ENCODE data around the gene RNF41. TPM values are rescaled to one million over a fixed set of nuclear protein-coding genes. Genes with fewer than 3 reads are reported as not detected.

The RNF41 gene
- polyA plus RNA-seq, 1 of the 3 experiments (the other 2 are of a cell fraction): 127 TPM

- peak; percentile 77 for TF ChIP-seq REST (IDR thresholded peaks at IDR 0.05; ENCODE audit: low read depth, low read length)
- TF ChIP-seq POLR2AphosphoS5 (IDR thresholded peaks at IDR 0.05; ENCODE audit: low read depth, low read length): peak; percentile 99
- TF ChIP-seq FOSL2 (IDR thresholded peaks at IDR 0.05; ENCODE audit: borderline replicate concordance, low read depth): peak; percentile 53; the same call in 1 of the 2 replicates
- peak; percentile 99 for TF ChIP-seq TAF1 (IDR thresholded peaks at IDR 0.05; ENCODE audit: borderline replicate concordance, low read depth, low read length)
- peak; percentile 90 for TF ChIP-seq YY1 (IDR thresholded peaks at IDR 0.05; ENCODE audit: low read depth)
Observed at GRCh38 chr12:56158029-56158925, 63.4 kb downstream of the RNF41 start, which contains the start of gene MYL6 (continued).

GRCh38 chr12:56157201-56158028, 64.3 kb downstream of the RNF41 start:
- ChIA-PET CTCF (interaction anchor here (0.7 to 3.6 kb wide), 6 partner anchors 29 to 48 kb away, joined by 3 to 14 read pairs (median 10); partner anchors contain the start of genes ESYT1, SMARCC2 and ZC3H10), POLR2A (interaction anchor here (0.6 to 2.5 kb wide), 5 partner anchors 29 to 110 kb away, joined by 3 to 19 read pairs (median 6); partner anchors contain the start of genes ESYT1, SMARCC2 and ZC3H10)
- peaks cover 36 to 40% of the 10 kb centered on the region in 2 experiments for H3K36me3 ChIP-seq (replicated peaks in 1 of 2; ENCODE audit: control insufficient read depth in 1 of 2, insufficient read depth in 2 of 2, low read length in 1 of 2)
- H3K4me1 ChIP-seq (ENCODE audit: control insufficient read depth in 1 of 2, insufficient read depth in 2 of 2, low read depth in 1 of 2, low read length in 1 of 2): peaks cover 31 to 43% of the 10 kb centered on the region in 2 experiments; a peak in 3 of 4 replicates
- H3K9me2 ChIP-seq: no peaks in the 10 kb centered on the region
- peaks cover 75% of the 10 kb centered on the region for H3K79me2 ChIP-seq (ENCODE audit: insufficient read depth)
- 35% methylated on average over 44 of the region's 45 CpGs for WGBS (ENCODE audit: low lambda C conversion rate)
- H3K27ac ChIP-seq (ENCODE audit: low read depth in 2 of 2, low read length in 1 of 2): peak overlapping the region; percentile 70 to 89
- no peaks in the 10 kb centered on the region for H3K27me3 ChIP-seq (ENCODE audit: insufficient read depth)
- H3F3A ChIP-seq (replicated peaks; ENCODE audit: insufficient read depth): peaks cover 41% of the 10 kb centered on the region
- H2AFZ ChIP-seq (ENCODE audit: low read depth): 0 out of 2 replicates have a peak overlapping the region, but pooled peaks have one; percentile 48
- peak; percentile 63 for DNase-seq
- peaks cover 30% of the 10 kb centered on the region for H4K20me1 ChIP-seq (ENCODE audit: insufficient read depth)
- H3K9ac ChIP-seq: peak overlapping the region; percentile 59; the same call in 1 of the 2 replicates
- H3K4me3 ChIP-seq (ENCODE audit: low read depth in 2 of 2, low read length in 1 of 2): peak overlapping the region; percentile 42 to 58
- H3K4me2 ChIP-seq: peak overlapping the region; percentile 74
- no peaks in the 10 kb centered on the region for H3K9me3 ChIP-seq
- TF ChIP-seq IRF3 (IDR thresholded peaks at IDR 0.05; ENCODE audit: low read depth, low read length): no peak
- no peak for TF ChIP-seq FOXM1 (IDR thresholded peaks at IDR 0.05; ENCODE audit: low read depth)
- TF ChIP-seq NRF1 (IDR thresholded peaks at IDR 0.05; ENCODE audit: low read depth, low read length): no peak
- TF ChIP-seq SMC3 (IDR thresholded peaks at IDR 0.05; ENCODE audit: low read depth, low read length): peak; percentile 21; the same call in 1 of the 2 replicates
- TF ChIP-seq TEAD4 (IDR thresholded peaks at IDR 0.05; ENCODE audit: borderline replicate concordance, insufficient read depth): 0 out of 2 replicates have a peak, but pooled peaks have one; percentile 32
- no peak for TF ChIP-seq ELF1 (IDR thresholded peaks at IDR 0.05)
- no peak; the same call in 1 of the 2 replicates for TF ChIP-seq PBX3 (IDR thresholded peaks at IDR 0.05)
- no peak for TF ChIP-seq GATA2 (CRISPR knock-in tag; IDR thresholded peaks at IDR 0.05)
- TF ChIP-seq GABPA (IDR thresholded peaks at IDR 0.05; ENCODE audit: low read depth): no peak
- peak; percentile 76 for TF ChIP-seq CTCF (IDR thresholded peaks at IDR 0.05)
- TF ChIP-seq RCOR1 (IDR thresholded peaks at IDR 0.05; ENCODE audit: low read length): no peak
- no peak for TF ChIP-seq TCF12 (IDR thresholded peaks at IDR 0.05)
- 0 out of 2 replicates have a peak, but pooled peaks have one; percentile 27 for TF ChIP-seq TAF1 (IDR thresholded peaks at IDR 0.05; ENCODE audit: borderline replicate concordance, low read depth, low read length)
- TF ChIP-seq FOXJ3 (CRISPR knock-in tag; IDR thresholded peaks at IDR 0.05): no peak
- peak; percentile 12; the same call in 1 of the 2 replicates for TF ChIP-seq MXI1 (IDR thresholded peaks at IDR 0.05; ENCODE audit: low read depth, low read length)
- TF ChIP-seq NFIC (IDR thresholded peaks at IDR 0.05; ENCODE audit: borderline replicate concordance): 0 out of 2 replicates have a peak, but pooled peaks have one; percentile 17
